ENCODE data around the gene TMUB2.

TMUB2 gene

GRCh38 chr17:44204441-44204882 is 17.7 kb downstream of the TMUB2 start:
- Mint-ChIP-seq H3K36me3 (ENCODE audit: low read depth) (peaks cover 26% of the 10 kb centered on the region), H3K27me3 (no peaks in the 10 kb centered on the region), H3K9me3 (no peaks in the 10 kb centered on the region), H3K4me3 (no peak overlapping the region), H3K4me1 (peaks cover 41% of the 10 kb centered on the region), H3K27ac (no peak overlapping the region)
- DNase-seq, result no peak
- ATAC-seq, result no peak

DNA sequence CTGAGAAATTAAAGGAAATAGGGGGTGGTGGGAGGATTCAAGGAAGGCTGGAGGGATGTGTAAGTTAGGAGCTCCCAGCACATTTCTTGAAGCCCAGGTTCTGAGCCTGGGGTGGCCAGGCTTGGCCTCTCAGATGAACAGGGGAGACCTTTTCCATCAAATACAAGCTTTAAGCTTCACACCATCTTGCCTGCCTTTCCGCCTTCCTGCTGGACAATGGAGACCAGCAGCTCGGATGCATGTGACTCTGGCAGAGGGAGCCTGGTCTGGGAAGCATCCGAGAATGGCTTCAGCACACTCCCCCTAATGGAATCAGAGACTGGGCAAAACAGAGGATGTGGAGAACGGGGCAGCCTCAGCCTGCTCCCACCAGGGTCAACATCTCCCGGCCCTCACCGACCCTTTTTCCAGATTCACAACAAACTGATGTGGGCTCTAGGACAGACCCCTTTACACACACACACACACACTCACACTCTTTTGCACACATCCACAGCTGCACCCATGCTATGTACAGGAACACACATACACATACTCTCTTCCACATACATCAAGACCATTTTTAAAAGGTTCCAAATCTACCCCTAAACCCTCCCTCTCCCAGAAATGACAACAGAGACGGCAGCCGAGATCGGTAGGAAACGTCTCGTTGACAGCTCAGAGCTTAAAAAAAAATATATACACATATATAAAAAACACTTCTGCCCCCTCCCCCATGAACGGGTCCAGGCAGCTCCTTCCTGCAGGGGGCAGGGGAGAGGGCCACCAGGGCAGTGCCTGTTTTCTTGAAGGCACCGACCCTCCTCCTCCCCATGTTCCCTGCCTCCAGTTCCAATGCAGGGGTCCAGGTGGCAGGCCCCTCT is 19.4 kb downstream of the TMUB2 start:
- Mint-ChIP-seq H3K4me1 (peaks cover 48% of the 10 kb centered on the region), H3K36me3 (ENCODE audit: low read depth) (peaks cover 34% of the 10 kb centered on the region)

GRCh38 chr17:44206825-44207155 is 20.0 kb downstream of the TMUB2 start:
- H3K27ac Mint-ChIP-seq, result no peak overlapping the region
- no peak overlapping the region for H3K4me3 Mint-ChIP-seq

More for the DNA sequence above, 19.4 kb downstream of the TMUB2 start:
- H3K9me3 Mint-ChIP-seq, result no peaks in the 10 kb centered on the region
- no peaks in the 10 kb centered on the region for H3K27me3 Mint-ChIP-seq
- DNase-seq (no peak), ATAC-seq (no peak)
- no peak overlapping the region for H3K4me3 Mint-ChIP-seq
- peak overlapping the region; percentile 47 for H3K27ac Mint-ChIP-seq

GRCh38 chr17:44207319-44207718 is 20.5 kb downstream of the TMUB2 start:
- H3K27ac Mint-ChIP-seq, result no peak overlapping the region
- no peak for ATAC-seq
- H3K27me3 Mint-ChIP-seq, result no peaks in the 10 kb centered on the region
- H3K4me3 Mint-ChIP-seq, result no peak overlapping the region
- DNase-seq, result no peak
- no peaks in the 10 kb centered on the region for H3K9me3 Mint-ChIP-seq
- H3K4me1 Mint-ChIP-seq, result peaks cover 52% of the 10 kb centered on the region
- peaks cover 34% of the 10 kb centered on the region for H3K36me3 Mint-ChIP-seq (ENCODE audit: low read depth)

More at GRCh38 chr17:44206825-44207155, 20.0 kb downstream of the TMUB2 start:
- DNase-seq (no peak), ATAC-seq (no peak)
- Mint-ChIP-seq H3K27me3 (no peaks in the 10 kb centered on the region), H3K36me3 (ENCODE audit: low read depth) (peaks cover 34% of the 10 kb centered on the region), H3K4me1 (peaks cover 50% of the 10 kb centered on the region), H3K9me3 (no peaks in the 10 kb centered on the region)

GRCh38 chr17:44207743-44208142 is 21.0 kb downstream of the TMUB2 start:
- Mint-ChIP-seq H3K27ac (peak overlapping the region; percentile 90), H3K4me3 (no peak overlapping the region), H3K36me3 (ENCODE audit: low read depth) (peaks cover 34% of the 10 kb centered on the region), H3K4me1 (peaks cover 54% of the 10 kb centered on the region), H3K27me3 (no peaks in the 10 kb centered on the region), H3K9me3 (no peaks in the 10 kb centered on the region)
- DNase-seq (no peak), ATAC-seq (no peak)

GRCh38 chr17:44209786-44210341 is 23.1 kb downstream of the TMUB2 start:
- Mint-ChIP-seq H3K36me3 (ENCODE audit: low read depth) (peaks cover 55% of the 10 kb centered on the region), H3K4me3 (peak overlapping the region; percentile 76), H3K9me3 (no peaks in the 10 kb centered on the region), H3K27ac (peak overlapping the region; percentile 90), H3K27me3 (no peaks in the 10 kb centered on the region), H3K4me1 (peaks cover 58% of the 10 kb centered on the region)
- ATAC-seq (peak; percentile 64), DNase-seq (peak; percentile 47)

DNA sequence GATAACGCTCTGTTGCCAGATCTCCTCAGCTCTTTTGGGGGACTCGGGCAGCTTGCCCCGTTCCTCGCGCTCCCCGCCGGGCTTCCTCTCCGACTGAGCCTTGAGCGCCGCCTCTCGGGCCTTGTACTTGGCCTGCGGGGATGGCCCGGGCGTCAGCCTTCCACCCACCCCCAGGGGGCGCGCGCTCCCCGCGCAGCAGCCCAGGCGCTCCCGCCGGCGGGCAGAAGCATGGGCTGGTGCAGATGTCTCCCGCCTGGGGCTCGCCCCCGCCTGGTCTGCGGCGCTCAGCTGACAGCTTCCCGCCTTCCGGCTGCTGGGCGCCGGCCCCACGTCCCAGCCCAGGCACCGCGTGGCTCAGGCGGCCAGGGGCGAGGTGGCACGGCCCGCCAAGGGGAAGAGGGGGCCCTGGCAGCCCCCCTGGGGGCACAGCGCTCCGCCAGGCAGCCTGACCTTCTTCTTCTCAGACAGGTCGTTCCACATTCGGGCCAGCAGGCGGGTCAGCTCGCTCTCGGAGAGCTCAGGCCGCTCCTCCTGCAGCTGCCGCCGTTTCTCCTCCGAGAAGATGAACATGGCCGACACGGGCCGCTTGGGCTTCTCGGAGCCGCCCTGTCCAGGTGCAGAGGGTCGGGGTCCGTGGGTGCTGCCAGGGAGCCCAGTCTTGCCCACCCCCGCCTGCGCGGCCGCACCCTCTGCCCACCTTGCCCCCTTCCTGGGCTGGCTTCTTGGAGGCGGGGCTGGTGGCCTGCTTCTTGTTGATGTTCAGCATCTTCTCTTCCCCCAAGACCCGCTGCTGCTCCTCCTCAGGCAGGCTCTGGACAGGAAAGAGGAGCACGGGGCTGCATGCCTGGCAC is 23.8 kb downstream of the TMUB2 start:
- peak; percentile 88 for ATAC-seq
- Mint-ChIP-seq H3K36me3 (ENCODE audit: low read depth) (peaks cover 61% of the 10 kb centered on the region), H3K27me3 (no peaks in the 10 kb centered on the region), H3K4me1 (peaks cover 64% of the 10 kb centered on the region), H3K9me3 (no peaks in the 10 kb centered on the region), H3K27ac (peak overlapping the region; percentile 90), H3K4me3 (peak overlapping the region; percentile 76)
- DNase-seq, result peak; percentile 93

GRCh38 chr17:44211281-44212265 is 24.8 kb downstream of the TMUB2 start:
- H3K4me3 Mint-ChIP-seq, result peak overlapping the region; percentile 26
- H3K27me3 Mint-ChIP-seq, result no peaks in the 10 kb centered on the region
- no peak for ATAC-seq
- DNase-seq, result no peak
- H3K4me1 Mint-ChIP-seq, result peaks cover 72% of the 10 kb centered on the region
- H3K36me3 Mint-ChIP-seq (ENCODE audit: low read depth), result peaks cover 67% of the 10 kb centered on the region
- H3K27ac Mint-ChIP-seq, result peak overlapping the region; percentile 81
- no peaks in the 10 kb centered on the region for H3K9me3 Mint-ChIP-seq

DNA sequence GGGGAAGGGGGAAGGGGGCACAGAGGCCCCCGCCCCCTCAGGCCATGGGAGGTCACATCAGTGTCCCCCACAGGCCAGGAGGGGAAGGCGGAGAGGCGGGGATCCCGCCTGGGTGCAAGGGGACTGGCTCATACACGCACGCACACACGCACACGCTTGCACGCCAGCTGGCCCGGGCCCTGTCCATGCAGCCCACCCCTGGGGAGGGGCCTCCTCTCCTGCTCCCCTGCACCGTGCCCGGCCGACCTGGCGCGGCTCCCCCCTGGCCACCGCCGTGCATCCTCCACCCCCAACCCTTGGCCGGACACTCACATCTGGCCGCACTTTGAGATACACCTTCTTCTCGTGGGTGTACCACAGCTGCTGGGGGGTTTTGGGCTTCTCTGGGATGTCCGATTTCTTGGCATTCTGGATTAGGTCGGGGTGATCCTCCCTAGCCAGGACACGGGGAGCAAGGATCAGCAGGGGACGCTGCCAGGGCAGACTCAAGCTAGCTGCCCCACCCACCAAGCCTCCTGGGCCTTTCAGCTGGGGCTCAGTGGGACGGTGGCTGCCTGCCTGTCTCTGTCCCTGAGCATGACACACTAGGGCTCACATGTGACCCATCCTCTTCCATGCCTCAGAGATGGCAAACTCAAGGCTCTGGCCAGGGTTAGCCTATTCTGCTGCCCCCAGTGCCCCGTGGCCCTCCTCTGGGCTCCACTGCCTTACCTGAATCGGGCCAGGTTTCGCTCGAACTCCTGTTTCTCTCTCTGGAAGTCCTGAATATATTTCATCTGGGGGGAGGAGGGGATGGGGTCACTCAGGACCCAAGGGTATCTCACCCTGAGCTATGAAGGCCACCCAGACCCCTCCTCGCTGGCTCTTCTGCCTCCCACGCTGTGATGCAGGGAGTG is 26.0 kb downstream of the TMUB2 start:
- ATAC-seq (no peak), DNase-seq (no peak)
- Mint-ChIP-seq H3K36me3 (ENCODE audit: low read depth) (peaks cover 71% of the 10 kb centered on the region), H3K27ac (peak overlapping the region; percentile 83), H3K4me1 (peaks cover 81% of the 10 kb centered on the region), H3K9me3 (no peaks in the 10 kb centered on the region), H3K4me3 (peak overlapping the region; percentile 49), H3K27me3 (no peaks in the 10 kb centered on the region)

DNA sequence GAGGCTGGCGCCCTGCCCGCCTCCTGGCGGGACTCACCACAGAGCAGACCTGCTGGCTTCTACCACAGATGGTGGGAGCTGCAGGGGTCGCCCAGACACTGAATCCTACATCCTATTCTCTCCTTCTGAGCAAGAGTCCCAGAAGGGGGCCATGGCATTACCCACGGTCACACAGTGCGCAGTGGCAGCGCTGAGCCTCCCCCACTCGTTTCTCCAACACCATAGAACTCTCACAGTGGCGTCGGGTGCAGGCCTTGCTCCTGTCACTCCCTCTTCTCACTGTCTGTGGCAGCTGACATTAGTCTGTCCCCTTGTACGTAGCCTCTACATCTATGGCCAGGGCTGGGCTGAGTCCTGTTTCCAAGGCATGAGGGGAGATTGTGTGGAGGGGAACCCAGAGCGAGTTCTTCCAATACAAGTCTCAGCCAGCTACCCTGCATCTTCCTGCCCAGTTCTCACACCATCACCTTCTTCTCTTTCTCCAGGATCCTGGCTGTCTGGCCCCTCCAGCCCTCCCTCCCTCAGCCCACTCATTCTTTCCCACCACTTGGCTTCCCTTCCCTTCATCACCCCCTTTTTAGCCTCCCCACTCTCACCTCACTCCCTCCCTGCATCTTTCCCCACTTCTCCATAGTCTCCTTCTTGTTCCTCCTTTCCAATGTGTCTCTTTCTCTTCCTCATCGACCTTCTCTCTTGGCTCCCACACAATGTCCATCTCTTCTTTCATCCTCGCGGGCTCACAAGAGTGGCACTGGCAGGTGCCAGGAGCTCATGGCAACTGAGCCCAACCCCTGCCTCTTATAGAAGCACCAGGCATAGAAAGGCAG is 26.8 kb downstream of the TMUB2 start:
- ATAC-seq (no peak), DNase-seq (no peak)
- no peaks in the 10 kb centered on the region for H3K27me3 Mint-ChIP-seq
- peak overlapping the region; percentile 99 for H3K27ac Mint-ChIP-seq
- no peaks in the 10 kb centered on the region for H3K9me3 Mint-ChIP-seq
- peaks cover 74% of the 10 kb centered on the region for H3K4me1 Mint-ChIP-seq
- H3K36me3 Mint-ChIP-seq (ENCODE audit: low read depth), result peaks cover 64% of the 10 kb centered on the region
- peak overlapping the region; percentile 32 for H3K4me3 Mint-ChIP-seq

- ATAC-seq (no peak), DNase-seq (no peak)
- Mint-ChIP-seq H3K36me3 (ENCODE audit: low read depth) (peaks cover 60% of the 10 kb centered on the region), H3K27me3 (no peaks in the 10 kb centered on the region), H3K4me1 (peaks cover 70% of the 10 kb centered on the region), H3K27ac (peak overlapping the region; percentile 99), H3K4me3 (peak overlapping the region; percentile 32), H3K9me3 (no peaks in the 10 kb centered on the region)
Observed at GRCh38 chr17:44214230-44214494, 27.4 kb downstream of the TMUB2 start.

DNA sequence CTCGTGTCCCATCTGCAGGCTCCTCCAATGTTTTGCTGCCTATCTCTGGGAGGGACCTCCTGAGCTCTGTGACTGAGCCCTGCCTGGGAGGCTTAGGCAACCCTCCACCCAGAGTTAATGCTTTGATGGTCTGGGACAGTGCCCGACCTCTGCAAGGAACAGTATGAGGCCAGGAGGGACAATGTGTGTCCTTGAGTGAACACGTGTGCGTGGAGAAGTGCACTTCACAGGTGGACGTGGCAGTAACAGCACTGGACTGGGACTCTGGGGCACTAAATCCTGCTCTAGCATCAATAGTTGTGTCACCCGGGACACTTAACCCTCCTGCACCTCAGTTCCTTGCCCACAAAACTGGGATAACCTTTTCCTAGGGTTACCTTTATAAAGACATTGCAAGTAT is 28.1 kb downstream of the TMUB2 start:
- Mint-ChIP-seq H3K9me3 (no peaks in the 10 kb centered on the region), H3K27ac (peak overlapping the region; percentile 99), H3K36me3 (ENCODE audit: low read depth) (peaks cover 53% of the 10 kb centered on the region), H3K4me1 (peaks cover 63% of the 10 kb centered on the region), H3K4me3 (peak overlapping the region; percentile 95), H3K27me3 (no peaks in the 10 kb centered on the region)
- no peak for ATAC-seq
- DNase-seq, result no peak

All from activated naive CD8-positive, alpha-beta T cell treated with anti-CD3 and anti-CD28 coated beads, Interleukin-2, amount 50 U/mL, for 24 hours (primary cell).